Aorta (tissue), 5 donors: ENCODE data around the gene CUZD1. TPM values are rescaled to one million over a fixed set of nuclear protein-coding genes. Genes with fewer than 3 reads are reported as not detected.

ENCODE experiments used
- ATAC-seq: fragments of 200-7000 bp; cut with Tn5 transposase; one replicate; pipeline ENCODE4 v1.9.1; 2022; ENCODE audit warnings: moderate library complexity; ENCODE audit not compliant: low FRiP score
- DNase-seq, 2 donors: peaks; one replicate each; pipeline ENCODE4 v3.0.0-alpha.2; 2020
- H3K27ac ChIP-seq, 2 donors: one replicate each; pipeline ENCODE4 v1.5.1; 2013; ENCODE audit warnings: low read length in 2 of 2, mild to moderate bottlenecking in 2 of 2, moderate library complexity in 2 of 2, control low read depth in 1 of 2, inconsistent platforms in 1 of 2, low read depth in 1 of 2
- H3K27me3 ChIP-seq, 2 donors: one replicate each; pipeline ENCODE4 v1.6.1; 2013; ENCODE audit warnings: control low read depth in 1 of 2, low read length in 1 of 2, mild to moderate bottlenecking in 1 of 2, moderate library complexity in 1 of 2; ENCODE audit not compliant: insufficient read depth in 2 of 2, control insufficient read depth in 1 of 2
- H3K36me3 ChIP-seq, 2 donors: one replicate each; pipeline ENCODE4 v1.6.1; 2013; ENCODE audit warnings: control low read depth in 1 of 2, low read length in 1 of 2, mild to moderate bottlenecking in 1 of 2; ENCODE audit not compliant: insufficient read depth in 2 of 2, control insufficient read depth in 1 of 2
- H3K4me1 ChIP-seq, 2 donors: one replicate each; pipeline ENCODE4 v1.6.1; 2013; ENCODE audit warnings: low read length in 2 of 2, control low read depth in 1 of 2, mild to moderate bottlenecking in 1 of 2, moderate library complexity in 1 of 2; ENCODE audit not compliant: insufficient read depth in 2 of 2, control insufficient read depth in 1 of 2
- H3K4me3 ChIP-seq, 2 donors: one replicate each; pipeline ENCODE4 v1.5.1; 2013; ENCODE audit warnings: low read length in 2 of 2, control low read depth in 1 of 2, mild to moderate bottlenecking in 1 of 2
- H3K9me3 ChIP-seq: one replicate; pipeline ENCODE4 v1.6.1; 2013; ENCODE audit warnings: mild to moderate bottlenecking, low read length; ENCODE audit not compliant: control insufficient read depth
- WGBS, 2 donors: extraction: QIAGEN DNeasy Blood & Tissue Kit; methylation state at CpG; one replicate each; pipeline ENCODE4 v1.1.7; 2013; 5-methylcytosine and 5-hydroxymethylcytosine counted together
- intact Hi-C, 2 donors: fragments of 100-400 bp; cut with DNase I; formaldehyde crosslinking; loops; one replicate each; pipeline versions ENCODE4 v1.14.2 to v1.15.0; 2022
- polyA plus RNA-seq, 2 donors: library from polyadenylated mRNA; stranded (reverse); fragments of 200-250 nt; gene quantifications; one replicate each; pipeline ENCODE4 v1.2.3, GENCODE V29; 2013
- total RNA-seq, 2 donors: library from RNA; stranded (reverse); fragmentation: NEBNext Ultra II Directional; extraction: Animal tissue kit (Norgen Biotek cat#: 25700); gene quantifications; one replicate each; pipeline ENCODE4 v1.2.1, GENCODE V29; 2021
- donor health status: healthy with polysubstance abuse.
- donor health status: Bipolar disorder and iron deficiency.
- donor health status: DM: no; HTN: no; CAD: no.
- donor health status: DM: no; HTN: no; CAD: no.
- donor health status: DM: yes; HTN: yes; CAD: no.

CUZD1 gene
- total and polyA plus RNA-seq, 4 donors = 0.58 to 3.3 (median 1.3) TPM

- intact Hi-C loops = no loop called here
- H3K36me3 ChIP-seq = no peaks in the 10 kb centered on the region
- H3K27ac ChIP-seq = no peak overlapping the region
- no peak for DNase-seq
- no peaks in the 10 kb centered on the region for H3K4me1 ChIP-seq
- ATAC-seq = no peak
- H3K27me3 ChIP-seq = no peaks in the 10 kb centered on the region
- H3K4me3 ChIP-seq = no peak overlapping the region
- WGBS, 2 donors = 79 to 81% methylated on average over 2 of the region's 2 CpGs
- H3K9me3 ChIP-seq = no peaks in the 10 kb centered on the region
Measured at GRCh38 chr10:122835908-122836307, 9.7 kb downstream of the CUZD1 start.

DNA sequence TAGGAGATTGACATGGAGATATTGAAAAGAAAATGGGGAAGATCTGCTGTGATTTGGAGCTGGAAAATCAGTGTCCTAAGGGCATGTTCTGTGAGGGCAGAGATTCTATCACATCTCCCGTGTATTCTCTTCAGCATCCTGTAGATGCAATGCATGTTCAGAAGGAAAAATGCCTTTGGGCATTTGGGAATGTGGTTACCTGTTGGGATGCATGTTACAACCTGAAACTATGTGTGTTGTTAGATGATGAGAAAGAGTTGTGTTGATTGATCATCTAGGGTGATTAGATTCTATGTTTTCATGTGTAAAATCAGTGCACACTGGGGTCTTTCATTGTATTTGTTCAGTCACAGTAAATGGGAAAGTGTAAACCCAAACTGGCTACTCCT lies 14.7 kb downstream of the CUZD1 start:
- no peak for DNase-seq
- intact Hi-C loops = no loop called here
- ATAC-seq = no peak
- no peak overlapping the region for H3K27ac ChIP-seq
- H3K4me3 ChIP-seq = no peak overlapping the region
- no peaks in the 10 kb centered on the region for H3K4me1 ChIP-seq
- 85 to 86% methylated on average over 1 of the region's 1 CpG for WGBS, 2 donors
- no peaks in the 10 kb centered on the region for H3K9me3 ChIP-seq
- H3K27me3 ChIP-seq = no peaks in the 10 kb centered on the region
- no peaks in the 10 kb centered on the region for H3K36me3 ChIP-seq

GRCh38 chr10:122830273-122830964 lies 15.2 kb downstream of the CUZD1 start:
- Histone ChIP-seq H3K4me3 (no peak overlapping the region), H3K36me3 (no peaks in the 10 kb centered on the region), H3K4me1 (no peaks in the 10 kb centered on the region), H3K27me3 (no peaks in the 10 kb centered on the region), H3K27ac (no peak overlapping the region), H3K9me3 (no peaks in the 10 kb centered on the region)
- no peak for ATAC-seq
- 90 to 91% methylated on average over 6 of the region's 7 CpGs for WGBS, 2 donors
- DNase-seq = no peak
- intact Hi-C loops = no loop called here

DNA sequence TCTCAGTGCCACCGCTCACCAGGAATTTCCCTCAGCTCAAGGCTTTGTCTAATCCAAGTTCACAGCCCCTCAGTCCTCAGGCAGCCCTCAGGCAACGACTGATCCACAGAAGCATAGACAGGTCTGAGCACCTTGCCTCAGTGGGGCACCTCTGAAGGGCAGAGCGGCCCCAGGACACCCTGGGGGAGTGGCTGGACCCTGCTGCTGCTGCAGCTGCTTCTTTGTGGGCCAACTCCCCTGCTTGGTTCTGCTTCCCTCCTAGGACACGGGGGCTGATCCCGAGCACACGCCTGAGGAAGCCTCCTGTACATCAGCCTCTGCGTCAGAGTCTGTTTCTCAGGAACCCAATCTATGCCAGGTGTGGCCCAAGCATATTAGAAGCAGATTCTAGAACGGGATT lies 16.2 kb downstream of the CUZD1 start:
- H3K4me3 ChIP-seq = no peak overlapping the region
- peak; percentile 33 for ATAC-seq
- H3K4me1 ChIP-seq = no peaks in the 10 kb centered on the region
- H3K9me3 ChIP-seq = no peaks in the 10 kb centered on the region
- intact Hi-C loops = no loop called here
- 76 to 77% methylated on average over 8 of the region's 8 CpGs for WGBS, 2 donors
- no peak overlapping the region for H3K27ac ChIP-seq
- no peaks in the 10 kb centered on the region for H3K27me3 ChIP-seq
- no peaks in the 10 kb centered on the region for H3K36me3 ChIP-seq
- no peak for DNase-seq

- Histone ChIP-seq H3K9me3 (no peaks in the 10 kb centered on the region), H3K4me3 (no peak overlapping the region), H3K36me3 (no peaks in the 10 kb centered on the region), H3K4me1 (no peaks in the 10 kb centered on the region), H3K27ac (no peak overlapping the region), H3K27me3 (peaks cover 0 to 2% of the 10 kb centered on the region in 2 donors)
- no peak for DNase-seq
- intact Hi-C loops = no loop called here
- ATAC-seq = no peak
- 78 to 79% methylated on average over 4 of the region's 4 CpGs for WGBS, 2 donors
Measured at GRCh38 chr10:122828716-122829255, 16.9 kb downstream of the CUZD1 start.

- no peaks in the 10 kb centered on the region for H3K9me3 ChIP-seq
- no peak overlapping the region for H3K4me3 ChIP-seq
- WGBS, 2 donors = 76 to 84% methylated on average over 3 of the region's 3 CpGs
- DNase-seq (no peak), ATAC-seq (no peak)
- no peak overlapping the region for H3K27ac ChIP-seq
- intact Hi-C loops = no loop called here
- peaks cover 0 to 2% of the 10 kb centered on the region in 2 donors for H3K27me3 ChIP-seq
- no peaks in the 10 kb centered on the region for H3K4me1 ChIP-seq
- H3K36me3 ChIP-seq = no peaks in the 10 kb centered on the region
Measured at GRCh38 chr10:122827302-122827701, 18.4 kb downstream of the CUZD1 start.

GRCh38 chr10:122822973-122823690 lies 22.5 kb downstream of the CUZD1 start:
- Histone ChIP-seq H3K27ac (no peak overlapping the region), H3K4me1 (no peaks in the 10 kb centered on the region), H3K9me3 (no peaks in the 10 kb centered on the region), H3K4me3 (no peak overlapping the region), H3K27me3 (peaks cover 0 to 2% of the 10 kb centered on the region in 2 donors), H3K36me3 (no peaks in the 10 kb centered on the region)
- WGBS, 2 donors = 85 to 86% methylated on average over 11 of the region's 11 CpGs
- intact Hi-C loops = no loop called here
- ATAC-seq (no peak), DNase-seq (no peak)

DNA sequence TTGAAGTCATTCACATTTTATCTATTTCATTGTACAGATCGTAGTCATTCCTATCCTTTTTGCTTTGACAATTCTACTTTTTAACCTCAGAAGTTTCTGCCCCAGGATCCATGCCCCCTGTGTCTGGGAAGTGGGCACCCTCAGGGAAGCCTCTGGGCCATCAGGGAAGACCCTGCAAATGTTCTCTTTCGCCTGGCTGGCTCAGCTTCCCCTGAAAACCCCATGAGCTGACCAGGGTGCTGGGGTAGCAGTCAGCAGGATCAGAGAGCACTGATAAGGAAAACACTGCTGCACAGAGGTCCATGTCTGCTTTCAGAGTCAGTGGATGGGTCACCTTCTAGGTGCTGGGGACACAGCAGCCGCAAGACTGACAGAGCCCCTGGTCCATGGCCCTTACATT lies 23.8 kb downstream of the CUZD1 start:
- no peak overlapping the region for H3K27ac ChIP-seq
- 61 to 62% methylated on average over 3 of the region's 3 CpGs for WGBS, 2 donors
- no peaks in the 10 kb centered on the region for H3K4me1 ChIP-seq
- ATAC-seq = no peak
- intact Hi-C loops = no loop called here
- no peak overlapping the region for H3K4me3 ChIP-seq
- no peaks in the 10 kb centered on the region for H3K9me3 ChIP-seq
- H3K36me3 ChIP-seq = no peaks in the 10 kb centered on the region
- peaks cover 0 to 2% of the 10 kb centered on the region in 2 donors for H3K27me3 ChIP-seq
- no peak for DNase-seq

DNA sequence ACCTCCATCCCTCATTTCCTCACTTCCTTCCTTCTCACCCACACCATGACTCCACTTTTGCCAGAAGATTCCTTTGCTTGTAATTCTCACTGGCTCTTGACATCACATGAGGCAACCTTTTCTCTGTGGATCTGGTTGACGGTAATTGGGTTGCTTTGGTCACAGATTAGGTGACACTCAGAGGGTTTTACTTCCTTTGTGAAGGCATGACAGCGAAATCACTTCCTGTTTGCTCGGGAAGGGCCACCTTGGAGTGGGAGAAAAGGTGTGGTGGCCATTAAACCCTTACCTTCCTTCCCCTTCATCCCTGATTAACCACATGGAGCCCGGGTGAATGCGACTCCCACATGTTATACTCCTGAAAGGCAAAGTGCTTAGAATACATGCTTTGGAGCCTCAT lies 30.2 kb downstream of the CUZD1 start:
- no peaks in the 10 kb centered on the region for H3K27me3 ChIP-seq
- intact Hi-C loops = no loop called here
- H3K9me3 ChIP-seq = no peaks in the 10 kb centered on the region
- no peaks in the 10 kb centered on the region for H3K4me1 ChIP-seq
- 75% methylated on average over 5 of the region's 5 CpGs for WGBS, 2 donors
- DNase-seq (no peak), ATAC-seq (no peak)
- no peak overlapping the region for H3K27ac ChIP-seq
- no peak overlapping the region for H3K4me3 ChIP-seq
- no peaks in the 10 kb centered on the region for H3K36me3 ChIP-seq
